ENCODE data around the gene IGSF21.

DNA sequence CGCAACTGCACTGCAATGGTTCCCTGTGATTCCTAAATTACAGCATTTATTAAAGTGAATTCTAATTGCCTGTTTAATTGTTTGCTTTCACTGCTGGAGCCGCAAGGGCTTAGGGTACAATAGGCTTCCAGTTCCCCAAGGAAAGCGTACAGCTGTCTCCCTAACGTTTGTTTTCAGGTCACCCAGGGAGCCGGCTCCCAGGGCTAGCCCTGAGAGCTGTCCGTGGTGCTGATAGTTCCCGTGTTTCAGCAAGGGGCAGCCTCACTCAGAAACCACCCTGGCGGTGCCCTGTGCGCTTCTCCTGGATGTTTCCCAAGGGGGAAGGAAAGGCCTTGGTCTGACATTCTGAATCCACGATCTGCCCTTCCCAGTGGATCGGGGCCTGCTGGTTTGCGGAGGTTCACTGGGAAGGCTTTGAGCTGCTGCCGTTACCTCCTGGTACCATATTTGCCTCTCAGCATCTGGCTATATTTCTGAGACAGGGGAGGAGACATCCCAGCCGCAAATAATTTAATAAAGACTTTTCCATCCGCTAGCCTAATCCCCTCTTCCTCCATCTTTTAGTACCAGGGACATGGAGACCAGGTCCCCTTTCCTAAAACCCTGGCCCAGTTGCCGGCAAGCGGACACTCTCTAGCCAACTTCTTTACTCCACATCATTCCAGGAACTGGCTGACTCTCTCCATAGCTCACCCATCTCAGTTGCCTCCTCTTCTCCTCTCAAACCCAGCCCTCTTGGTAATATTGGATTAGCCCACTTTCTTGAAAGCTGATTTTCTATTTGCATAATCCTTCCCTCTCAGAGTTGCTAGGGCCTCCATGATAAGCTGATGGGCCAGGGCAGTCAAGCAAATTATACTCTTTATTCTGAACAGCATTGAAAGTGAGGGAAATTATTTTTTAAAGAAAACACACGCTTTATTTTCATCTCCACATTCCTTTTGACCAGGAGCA is 149.0 kb downstream of the IGSF21 start:
- TF ChIP-seq POLR2A (IDR thresholded peaks at IDR 0.05; ENCODE audit: low read length) (no peak), CHD2 (IDR thresholded peaks at IDR 0.05; ENCODE audit: low read length, partially characterized antibody) (no peak), RCOR1 (IDR thresholded peaks at IDR 0.05; ENCODE audit: low read depth, low read length) (no peak), ESRRA (IDR thresholded peaks at IDR 0.05; ENCODE audit: borderline replicate concordance, low read length) (no peak), JUN (IDR thresholded peaks at IDR 0.05) (no peak), RNF2 (IDR thresholded peaks at IDR 0.05; ENCODE audit: borderline replicate concordance, low read depth) (no peak), EP300 (IDR thresholded peaks at IDR 0.05) (no peak)
- TF ChIP-seq, protein P1, sequence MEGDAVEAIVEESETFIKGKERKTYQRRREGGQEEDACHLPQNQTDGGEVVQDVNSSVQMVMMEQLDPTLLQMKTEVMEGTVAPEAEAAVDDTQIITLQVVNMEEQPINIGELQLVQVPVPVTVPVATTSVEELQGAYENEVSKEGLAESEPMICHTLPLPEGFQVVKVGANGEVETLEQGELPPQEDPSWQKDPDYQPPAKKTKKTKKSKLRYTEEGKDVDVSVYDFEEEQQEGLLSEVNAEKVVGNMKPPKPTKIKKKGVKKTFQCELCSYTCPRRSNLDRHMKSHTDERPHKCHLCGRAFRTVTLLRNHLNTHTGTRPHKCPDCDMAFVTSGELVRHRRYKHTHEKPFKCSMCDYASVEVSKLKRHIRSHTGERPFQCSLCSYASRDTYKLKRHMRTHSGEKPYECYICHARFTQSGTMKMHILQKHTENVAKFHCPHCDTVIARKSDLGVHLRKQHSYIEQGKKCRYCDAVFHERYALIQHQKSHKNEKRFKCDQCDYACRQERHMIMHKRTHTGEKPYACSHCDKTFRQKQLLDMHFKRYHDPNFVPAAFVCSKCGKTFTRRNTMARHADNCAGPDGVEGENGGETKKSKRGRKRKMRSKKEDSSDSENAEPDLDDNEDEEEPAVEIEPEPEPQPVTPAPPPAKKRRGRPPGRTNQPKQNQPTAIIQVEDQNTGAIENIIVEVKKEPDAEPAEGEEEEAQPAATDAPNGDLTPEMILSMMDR (IDR thresholded peaks at IDR 0.05) = no peak
- TF ChIP-seq, protein P2, sequence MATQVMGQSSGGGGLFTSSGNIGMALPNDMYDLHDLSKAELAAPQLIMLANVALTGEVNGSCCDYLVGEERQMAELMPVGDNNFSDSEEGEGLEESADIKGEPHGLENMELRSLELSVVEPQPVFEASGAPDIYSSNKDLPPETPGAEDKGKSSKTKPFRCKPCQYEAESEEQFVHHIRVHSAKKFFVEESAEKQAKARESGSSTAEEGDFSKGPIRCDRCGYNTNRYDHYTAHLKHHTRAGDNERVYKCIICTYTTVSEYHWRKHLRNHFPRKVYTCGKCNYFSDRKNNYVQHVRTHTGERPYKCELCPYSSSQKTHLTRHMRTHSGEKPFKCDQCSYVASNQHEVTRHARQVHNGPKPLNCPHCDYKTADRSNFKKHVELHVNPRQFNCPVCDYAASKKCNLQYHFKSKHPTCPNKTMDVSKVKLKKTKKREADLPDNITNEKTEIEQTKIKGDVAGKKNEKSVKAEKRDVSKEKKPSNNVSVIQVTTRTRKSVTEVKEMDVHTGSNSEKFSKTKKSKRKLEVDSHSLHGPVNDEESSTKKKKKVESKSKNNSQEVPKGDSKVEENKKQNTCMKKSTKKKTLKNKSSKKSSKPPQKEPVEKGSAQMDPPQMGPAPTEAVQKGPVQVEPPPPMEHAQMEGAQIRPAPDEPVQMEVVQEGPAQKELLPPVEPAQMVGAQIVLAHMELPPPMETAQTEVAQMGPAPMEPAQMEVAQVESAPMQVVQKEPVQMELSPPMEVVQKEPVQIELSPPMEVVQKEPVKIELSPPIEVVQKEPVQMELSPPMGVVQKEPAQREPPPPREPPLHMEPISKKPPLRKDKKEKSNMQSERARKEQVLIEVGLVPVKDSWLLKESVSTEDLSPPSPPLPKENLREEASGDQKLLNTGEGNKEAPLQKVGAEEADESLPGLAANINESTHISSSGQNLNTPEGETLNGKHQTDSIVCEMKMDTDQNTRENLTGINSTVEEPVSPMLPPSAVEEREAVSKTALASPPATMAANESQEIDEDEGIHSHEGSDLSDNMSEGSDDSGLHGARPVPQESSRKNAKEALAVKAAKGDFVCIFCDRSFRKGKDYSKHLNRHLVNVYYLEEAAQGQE (IDR thresholded peaks at IDR 0.05) = peak; percentile 93
- TF ChIP-seq, protein P3, sequence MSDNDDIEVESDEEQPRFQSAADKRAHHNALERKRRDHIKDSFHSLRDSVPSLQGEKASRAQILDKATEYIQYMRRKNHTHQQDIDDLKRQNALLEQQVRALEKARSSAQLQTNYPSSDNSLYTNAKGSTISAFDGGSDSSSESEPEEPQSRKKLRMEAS (IDR thresholded peaks at IDR 0.05) = no peak
